GM21515 (cell line): ENCODE data around the gene HOXA13.

Experiments used
- ATAC-seq: cut with Tn5 transposase; IDR thresholded peaks from one replicate; pipeline ENCODE4 v1.9.1; 2021; ENCODE audit not compliant: unreplicated experiment

Gene HOXA13

DNA sequence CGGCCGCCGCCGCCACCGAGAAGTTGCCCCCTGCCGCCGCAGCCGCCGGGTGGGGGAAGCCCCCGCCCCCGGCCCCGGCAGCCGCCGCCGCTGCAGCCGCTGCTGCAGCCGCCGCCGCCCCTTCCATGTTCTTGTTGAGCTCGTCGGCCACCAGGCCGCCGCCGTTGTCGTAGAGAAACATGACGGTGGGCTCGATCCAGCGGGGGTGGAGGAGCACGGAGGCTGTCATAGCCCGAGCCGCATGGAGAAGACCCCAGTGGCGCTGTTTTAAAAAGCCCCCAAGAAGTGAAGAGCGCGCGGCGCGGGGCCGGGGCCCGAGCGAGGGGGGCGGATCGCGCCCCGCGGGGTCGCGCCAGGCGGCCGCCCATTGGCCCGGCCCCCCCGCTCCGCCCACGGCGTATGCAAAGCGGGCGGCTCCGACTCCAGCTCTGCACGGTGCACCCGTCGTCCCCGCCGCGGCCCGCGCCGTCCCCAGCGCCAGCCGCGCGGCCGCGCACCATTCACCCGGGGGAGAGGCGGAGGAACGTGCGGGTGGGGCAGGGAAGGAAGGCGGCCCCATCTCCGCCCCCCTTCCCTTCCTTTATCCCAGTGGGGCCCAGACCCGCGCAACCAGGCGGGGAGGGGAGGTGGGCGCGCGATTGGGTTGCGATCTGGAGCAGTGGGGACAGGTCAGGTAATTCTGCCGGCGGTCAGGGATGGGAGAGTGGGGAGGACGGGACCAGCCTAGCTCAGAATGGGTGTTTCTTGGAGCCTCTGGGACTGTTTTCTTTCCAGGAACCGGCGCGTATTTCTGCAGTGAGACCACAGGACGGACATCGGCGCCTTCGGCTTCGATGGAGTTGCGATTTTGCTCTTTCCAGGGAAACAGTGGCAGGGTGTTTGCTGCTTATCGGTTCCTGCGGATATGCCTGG, at the start of gene HOXA13:
Gene HOXA13 (minus strand): TSS at position 243 of the 912 bp plus-strand sequence. CDS start 14 bp downstream, at position 229.
- ATAC-seq: no peak

DNA sequence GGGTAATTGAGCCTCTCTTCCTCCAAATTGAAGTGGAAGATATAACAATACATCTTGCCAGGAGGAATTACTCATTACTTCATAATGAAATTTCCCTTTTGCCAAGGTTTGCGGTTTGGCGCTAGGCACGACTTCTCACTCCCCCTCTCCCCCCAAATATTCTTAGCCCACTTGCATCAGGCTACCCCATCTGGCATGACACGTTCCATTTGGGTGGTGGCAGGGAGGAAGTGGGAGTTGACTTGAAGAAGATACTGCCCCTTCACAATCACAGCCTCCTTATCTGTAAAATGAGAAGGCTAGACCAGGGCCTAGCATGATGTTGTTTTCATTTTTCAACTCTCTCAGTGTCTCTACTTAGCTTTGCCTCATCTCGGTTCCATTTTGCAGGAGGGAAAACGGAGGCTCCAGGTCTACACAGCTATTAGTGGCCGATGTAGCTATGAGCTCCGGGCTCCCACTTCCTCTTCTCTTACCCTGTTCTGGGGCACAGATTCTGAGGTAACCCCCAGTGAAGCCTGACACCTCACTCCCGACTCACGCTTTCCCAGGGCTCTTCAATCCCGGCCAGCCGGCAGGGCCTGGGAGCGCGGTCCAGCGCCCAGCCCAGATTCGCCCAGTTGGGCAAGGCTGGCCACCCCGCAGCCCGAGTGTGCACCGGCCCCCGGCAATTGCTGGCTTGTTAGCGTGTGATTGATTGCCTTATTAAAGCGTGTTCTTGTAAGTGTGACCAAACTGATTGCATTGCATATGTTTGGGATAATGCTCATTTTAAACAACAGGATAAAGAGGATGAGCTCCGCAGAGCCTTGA, 49.2 kb upstream of the HOXA13 start:
- ATAC-seq: no peak

DNA sequence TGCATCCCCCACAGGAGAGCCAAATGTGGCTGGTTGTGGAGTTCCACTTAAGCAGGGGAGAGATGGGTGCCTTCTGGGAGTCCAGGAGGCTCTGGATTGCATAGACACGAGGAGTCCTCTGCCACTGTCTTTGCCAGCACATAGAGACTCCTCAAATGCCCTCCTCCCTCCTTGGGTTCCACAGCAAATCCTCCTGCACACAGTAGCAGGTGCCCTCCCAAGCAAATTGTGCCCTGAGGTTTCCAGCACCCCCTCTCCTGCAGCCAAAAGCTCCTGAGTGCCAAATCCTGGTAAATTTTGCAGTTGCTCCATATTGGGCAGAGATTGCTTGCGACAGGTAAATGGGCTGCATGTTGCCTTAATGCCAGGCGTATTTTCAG, 48.5 kb upstream of the HOXA13 start:
- no peak for ATAC-seq

DNA sequence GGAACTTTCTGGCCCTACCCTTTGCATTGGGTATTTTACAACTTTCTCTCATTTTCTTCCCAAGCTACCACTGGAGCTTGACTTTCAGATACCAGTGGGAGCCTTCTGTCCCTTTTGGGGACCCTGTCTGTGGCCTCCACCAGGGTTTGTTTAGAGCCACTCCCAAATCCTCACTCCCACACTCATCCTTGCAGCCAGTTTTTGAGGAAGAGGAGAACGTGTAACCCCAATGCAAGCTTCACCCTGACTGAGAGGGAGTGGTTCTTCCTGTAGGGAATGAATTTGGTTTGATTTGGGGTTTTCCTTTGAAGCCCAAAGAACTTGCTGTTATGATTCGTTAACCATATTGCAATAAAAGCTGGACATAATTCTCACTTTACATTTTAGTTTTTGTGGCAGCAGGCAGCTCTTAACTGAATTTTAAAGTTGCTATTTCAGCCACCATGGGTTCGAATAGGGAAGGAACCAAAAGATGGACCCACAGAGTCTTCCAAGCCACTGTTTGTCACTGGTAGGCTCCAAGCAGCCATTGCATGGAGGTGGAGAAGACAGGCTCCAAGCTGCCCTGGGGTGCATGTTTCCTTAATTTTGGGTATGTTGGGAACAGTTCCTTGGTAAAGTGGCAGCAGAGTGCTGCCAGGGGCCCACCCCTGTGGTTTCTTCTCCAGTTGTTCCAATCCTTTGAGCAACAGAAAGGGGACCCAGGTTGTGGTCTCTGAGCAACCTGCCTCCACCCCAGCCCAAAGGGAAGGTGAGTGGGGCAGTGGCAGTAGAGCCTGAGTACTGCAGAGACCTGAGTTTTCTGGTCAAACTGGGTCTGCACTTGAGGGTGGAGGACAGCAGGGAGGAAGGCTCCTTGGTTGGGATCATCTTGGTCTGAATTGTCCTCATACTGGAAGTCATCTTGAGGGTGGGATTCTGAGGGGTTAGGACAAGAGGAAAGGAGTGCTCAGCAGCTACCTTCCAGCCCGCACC, 47.8 kb upstream of the HOXA13 start:
- no peak for ATAC-seq

DNA sequence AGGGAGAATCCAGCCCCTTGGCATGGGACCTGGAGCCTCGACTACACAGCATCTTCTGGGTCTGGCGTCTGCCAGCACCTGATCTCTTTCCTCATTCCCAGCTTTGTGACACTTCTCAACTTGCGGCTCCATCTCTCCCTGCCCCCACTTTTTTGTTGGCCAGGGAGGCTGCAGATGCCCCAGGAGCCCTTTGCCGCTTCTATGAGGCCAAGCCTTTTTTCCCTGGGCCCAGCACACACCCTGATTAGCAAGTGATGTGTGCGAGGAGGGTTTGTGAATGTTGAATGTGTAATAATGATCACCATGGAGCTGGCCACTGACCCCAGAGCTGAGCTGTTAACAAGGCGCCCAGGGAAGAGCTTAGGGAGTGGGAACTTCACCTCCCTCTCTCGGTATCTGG, 47.1 kb upstream of the HOXA13 start:
- no peak for ATAC-seq

DNA sequence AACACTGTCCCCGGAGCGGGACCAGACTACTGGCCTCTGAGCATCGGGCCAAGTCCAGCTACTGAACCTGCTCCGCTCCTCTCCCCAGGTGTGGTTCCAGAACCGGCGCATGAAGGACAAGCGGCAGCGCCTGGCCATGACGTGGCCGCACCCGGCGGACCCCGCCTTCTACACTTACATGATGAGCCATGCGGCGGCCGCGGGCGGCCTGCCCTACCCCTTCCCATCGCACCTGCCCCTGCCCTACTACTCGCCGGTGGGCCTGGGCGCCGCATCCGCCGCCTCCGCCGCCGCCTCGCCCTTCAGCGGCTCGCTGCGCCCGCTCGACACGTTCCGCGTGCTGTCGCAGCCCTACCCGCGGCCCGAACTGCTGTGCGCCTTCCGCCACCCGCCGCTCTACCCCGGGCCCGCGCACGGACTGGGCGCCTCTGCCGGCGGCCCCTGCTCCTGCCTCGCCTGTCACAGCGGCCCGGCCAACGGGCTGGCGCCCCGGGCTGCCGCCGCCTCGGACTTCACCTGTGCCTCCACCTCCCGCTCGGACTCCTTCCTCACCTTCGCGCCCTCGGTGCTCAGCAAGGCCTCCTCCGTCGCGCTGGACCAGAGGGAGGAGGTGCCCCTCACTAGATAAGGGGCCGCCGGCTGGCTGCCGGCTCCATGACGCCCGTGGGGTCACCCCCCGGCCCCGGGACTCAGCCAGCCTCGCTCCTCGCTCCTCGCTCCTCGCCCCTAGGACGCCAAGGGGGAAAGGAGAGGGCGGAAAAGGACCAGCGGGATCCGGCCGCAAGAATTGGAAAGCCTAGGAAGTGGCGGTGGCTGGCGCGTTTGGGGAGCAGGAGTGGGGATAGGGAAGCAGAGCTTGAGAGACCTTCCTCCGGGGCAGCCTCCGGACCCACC, 46.2 kb upstream of the HOXA13 start:
- no peak for ATAC-seq

DNA sequence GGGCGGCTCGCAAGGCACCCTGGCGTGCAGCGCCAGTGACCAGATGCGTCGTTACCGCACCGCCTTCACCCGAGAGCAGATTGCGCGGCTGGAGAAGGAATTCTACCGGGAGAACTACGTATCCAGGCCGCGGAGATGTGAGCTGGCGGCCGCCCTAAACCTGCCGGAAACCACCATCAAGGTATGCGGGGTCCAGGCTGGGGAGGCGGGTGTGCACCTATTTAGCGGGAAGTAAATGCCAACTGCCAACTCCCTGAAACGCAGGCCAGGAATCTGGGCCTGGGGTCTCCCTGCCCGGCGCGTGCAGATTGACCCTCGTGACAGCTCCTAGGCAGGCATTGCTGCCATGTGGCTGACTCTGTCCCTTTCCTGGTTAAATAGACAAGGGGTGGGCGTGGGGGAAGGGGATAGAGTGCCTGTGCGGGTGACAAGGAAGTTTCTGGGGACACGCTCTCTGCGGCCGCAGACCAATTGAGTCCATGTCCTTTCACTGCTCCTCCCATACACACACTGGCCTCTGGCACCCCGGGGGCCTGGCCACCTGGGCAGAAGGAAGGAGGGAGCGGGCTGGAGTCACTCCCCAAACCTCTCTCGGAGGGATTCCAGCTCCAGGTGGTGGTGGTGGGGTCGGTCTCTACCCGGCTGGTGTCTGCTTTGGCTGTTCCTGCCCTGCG, 45.4 kb upstream of the HOXA13 start:
- ATAC-seq: no peak

DNA sequence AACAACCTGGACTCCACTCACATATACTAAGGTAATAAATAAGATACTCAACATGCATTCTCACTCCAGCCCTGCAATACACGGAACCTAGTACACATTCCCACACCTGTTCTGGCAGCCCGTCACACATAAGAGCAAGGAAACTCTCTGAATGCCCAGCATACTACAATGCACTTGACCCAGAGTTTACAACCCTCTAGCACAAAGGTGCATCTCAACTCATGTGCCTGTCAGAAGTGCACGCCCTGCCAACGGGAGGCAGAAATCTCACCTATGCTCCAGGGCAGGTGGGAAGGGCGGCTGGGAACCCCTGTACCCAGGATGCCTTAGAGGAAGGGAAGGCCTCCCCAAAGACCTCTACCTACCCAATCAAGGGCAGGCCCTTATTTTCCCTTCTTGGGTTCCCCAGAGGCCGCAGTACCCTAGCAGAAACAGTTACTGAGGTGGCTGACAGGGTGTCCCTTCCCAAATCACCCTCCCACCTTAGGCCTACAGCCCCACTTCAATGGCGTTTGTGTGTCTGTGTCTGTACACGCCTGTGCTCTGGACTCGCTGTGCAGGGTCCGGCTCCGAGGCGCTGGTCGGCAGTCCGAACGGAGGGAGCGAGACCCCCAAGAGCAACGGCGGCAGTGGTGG, 44.7 kb upstream of the HOXA13 start:
- ATAC-seq: no peak

DNA sequence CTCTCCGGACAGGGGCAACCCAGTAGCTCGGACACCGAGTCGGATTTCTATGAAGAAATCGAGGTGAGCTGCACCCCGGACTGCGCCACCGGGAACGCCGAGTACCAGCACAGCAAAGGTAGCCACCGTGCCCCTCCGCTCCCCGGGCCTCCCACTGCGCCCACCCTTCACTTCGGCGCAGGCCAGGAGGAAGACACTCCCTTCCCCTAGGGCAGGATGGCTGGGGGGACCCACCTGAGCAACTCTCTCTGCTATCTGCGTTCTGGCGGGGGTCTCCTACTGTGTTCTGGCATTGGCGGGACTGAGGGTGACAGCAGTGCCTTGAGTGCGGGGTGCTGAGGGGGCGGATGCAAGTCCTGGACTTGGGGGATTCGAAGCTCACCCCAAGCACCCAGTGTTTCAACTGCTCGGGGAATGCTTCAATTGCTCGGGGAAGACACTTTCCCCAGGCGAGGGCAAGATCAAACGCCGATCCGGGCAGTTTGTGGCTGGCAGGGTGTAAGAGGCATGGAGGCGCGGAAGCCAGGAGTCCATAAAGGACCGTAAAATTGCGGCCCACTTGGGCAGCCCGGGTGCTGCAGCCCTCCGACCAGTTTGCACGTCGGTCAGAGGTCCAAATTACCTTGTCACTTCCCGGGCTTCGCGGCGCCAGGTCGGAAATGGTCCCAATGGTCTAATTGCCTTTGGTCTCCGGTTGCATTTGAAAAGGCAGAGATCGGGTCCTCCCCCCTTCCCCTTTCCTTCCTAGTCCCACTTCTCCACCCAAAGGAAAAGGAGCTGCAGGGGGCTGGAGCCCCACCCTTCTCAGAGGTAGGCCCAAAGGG, 43.7 kb upstream of the HOXA13 start:
- no peak for ATAC-seq

DNA sequence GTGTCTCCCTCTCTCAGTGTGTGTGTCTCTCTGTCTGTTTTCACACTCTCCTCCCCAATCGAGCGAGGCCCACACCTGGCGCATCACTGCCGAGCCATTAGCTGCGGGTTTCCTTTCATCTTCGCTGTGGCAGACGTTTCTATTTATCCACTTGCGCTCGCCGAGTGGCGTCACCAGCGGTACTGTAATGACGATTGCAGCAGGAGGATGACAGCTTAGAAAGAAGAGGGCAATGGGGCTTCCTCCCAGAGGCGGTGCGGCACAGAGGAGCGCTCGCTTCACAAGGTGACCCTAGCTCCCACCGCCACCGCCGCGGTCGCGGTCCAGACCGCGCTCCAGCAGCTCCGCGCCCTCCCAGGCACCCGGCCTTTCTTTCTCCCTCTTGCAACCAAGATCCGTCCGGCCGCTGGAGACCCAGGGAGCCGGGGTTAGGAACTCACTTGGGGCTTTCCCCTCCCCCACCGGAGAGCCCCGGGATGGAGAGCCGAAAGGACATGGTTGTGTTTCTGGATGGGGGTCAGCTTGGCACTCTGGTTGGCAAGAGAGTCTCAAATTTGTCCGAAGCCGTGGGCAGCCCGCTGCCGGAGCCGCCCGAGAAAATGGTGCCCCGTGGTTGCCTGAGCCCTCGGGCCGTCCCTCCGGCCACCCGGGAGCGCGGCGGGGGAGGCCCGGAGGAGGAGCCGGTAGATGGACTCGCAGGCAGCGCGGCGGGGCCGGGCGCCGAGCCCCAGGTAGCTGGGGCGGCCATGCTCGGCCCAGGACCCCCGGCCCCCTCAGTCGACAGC, 42.9 kb upstream of the HOXA13 start, which contains the start of gene EVX1:
Gene EVX1 (plus strand): TSS at position 248 of the 785 bp plus-strand sequence. CDS start 229 bp downstream, at position 477.
- no peak for ATAC-seq

DNA sequence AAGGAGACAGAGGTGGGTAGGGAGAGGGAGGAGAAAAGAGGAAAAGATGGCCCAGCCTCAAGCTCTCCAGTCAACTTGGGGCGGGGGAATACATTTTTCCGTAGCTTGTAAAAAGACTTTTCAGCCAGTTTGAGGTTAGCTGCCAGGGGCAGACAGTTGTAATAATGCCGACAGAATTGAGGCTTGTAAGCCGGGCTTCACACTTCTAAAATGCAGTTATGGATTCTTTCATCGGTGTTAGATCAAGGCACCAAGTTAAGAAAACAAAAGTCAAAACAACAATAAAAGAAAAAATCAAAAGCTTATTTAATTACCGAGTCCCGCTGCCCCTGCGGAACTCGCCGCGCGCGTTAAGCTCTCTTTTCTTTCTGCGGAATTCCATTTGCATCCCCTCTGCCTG, 42.3 kb upstream of the HOXA13 start:
- no peak for ATAC-seq

DNA sequence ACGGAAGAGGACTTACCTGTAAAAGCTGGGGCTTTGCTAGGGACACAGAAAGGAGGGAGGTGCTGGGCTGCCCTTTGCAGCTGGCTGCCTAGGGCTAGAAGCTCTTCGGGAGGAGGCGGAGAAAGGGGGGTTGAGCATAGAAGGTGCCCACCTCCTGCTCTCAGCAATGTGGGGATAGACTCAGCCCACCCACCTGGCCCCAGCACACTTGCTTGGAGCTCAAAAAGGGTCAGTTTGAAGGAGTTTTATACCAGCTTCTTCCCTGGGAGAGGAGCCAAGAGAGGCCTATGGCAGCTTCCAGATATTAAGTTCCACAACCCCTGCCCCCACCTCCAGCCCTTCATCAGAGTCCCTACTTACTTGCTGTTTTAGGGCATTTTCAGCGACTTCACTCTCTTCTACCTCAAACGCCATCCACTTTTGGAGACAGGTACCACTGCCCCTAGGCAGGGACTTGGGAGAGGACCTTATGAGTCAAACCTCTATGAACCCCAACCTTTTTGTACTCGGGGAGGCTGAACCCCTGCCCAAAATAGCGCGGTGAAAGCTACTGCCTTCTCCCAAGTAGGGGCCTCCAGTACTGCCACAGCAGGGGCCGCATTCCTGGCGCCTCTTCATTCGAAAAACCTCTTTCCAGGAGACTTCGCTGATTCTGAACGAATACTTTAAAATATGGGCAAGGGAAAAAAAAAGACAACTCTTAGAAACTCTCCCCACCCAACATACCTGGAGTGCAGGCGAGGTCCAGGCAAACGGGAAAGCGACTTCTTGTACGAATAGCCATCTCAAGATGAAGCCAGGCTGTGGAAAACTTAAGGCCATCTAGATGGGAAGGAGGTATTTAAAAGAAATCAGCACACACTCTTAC, 41.5 kb upstream of the HOXA13 start:
- no peak for ATAC-seq

DNA sequence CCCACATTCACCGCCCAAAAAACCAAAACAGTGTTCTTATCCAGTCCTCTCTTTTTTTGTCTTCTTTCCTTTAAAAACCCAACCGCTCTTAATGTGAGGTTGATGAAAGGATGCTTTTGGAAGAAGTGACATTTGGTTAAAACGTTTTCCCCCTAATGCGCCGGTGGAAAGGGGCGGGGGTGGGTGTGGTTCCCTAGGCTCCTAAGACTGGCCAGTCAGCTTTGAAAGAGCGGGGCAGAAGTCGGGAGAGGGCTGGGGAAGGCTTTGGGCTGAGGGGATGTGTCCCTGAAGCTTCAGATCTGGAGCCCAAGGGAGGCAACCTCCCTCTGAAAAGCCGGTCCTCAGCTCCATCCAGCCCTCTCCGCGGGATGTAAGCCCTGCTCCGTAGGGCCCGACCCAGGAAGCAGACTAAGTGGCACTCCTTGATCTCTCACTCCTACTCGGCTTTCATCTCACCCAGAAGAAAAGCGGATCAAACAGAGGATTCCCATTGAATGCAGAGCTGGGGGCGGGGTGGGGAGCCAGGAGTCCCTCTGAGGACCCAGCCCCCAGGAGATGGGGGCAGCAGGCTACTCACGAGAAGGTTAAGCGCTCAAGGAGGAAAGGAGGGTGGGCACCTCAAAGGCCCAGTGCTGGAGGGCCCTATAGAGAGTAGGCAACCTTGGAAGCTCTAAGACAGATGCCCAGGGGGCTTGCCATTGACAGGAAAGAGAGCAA, 40.3 kb upstream of the HOXA13 start:
- no peak for ATAC-seq

DNA sequence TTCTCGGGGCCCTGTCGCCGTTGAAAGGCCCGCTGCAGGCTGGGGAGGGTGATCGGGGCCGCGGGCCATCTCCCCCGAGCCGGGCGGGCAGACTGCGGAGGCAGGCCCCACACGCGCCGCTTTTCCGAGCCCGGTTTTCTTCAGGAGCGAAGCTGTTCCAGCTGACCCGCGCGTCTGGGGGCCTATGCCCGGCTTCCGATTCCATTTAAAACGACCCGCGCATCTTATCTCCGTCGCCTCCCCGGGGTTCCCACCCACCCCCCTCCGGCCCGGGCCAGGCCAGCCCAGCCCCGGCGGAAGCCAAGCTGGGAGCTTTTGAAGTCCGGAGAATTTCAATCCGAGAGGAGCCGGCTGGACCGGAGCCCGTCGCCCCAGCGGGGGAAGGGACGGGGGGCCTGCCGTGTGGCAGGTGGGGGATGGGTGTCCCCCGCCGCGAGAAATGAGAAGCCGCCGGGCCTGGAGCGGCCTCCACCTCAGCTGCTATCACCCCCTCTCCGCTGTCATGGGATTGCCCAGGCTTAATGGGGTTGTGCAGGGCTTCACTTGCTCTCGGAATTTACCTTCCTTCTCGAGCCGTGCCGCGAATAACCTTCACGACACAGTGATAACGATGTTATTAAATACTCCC, 39.6 kb upstream of the HOXA13 start:
- ATAC-seq: no peak

DNA sequence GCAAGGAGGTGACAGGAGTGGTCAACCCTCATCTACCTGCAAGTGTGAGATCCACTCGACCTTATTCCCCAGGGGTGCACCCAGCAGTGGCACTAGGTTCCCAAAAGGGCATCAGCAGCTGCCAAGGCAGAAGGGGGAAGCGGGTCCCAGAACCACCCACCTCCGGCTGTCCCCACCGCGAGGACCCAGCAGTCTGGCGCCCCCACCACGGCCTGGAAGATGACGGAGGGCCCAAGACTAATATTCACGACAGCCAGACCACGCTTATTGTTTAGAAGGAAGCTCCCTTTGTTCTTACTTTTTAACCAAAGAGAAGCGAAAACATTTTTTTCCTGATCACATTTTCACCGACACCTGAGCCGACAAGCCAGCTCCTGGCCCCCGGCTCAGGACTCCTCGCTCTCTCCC, 39.1 kb upstream of the HOXA13 start:
- ATAC-seq: no peak
